Heart left ventricle (tissue), 16 donors: Measurements from ENCODE around the gene ME1. TPM values are rescaled to one million over a fixed set of nuclear protein-coding genes. Genes with fewer than 3 reads are reported as not detected.

Source experiments
- ATAC-seq, 4 donors: fragments of 200-7000 bp; cut with Tn5 transposase; one replicate each; pipeline ENCODE4 v1.9.1; 2020 to 2022; ENCODE audit warnings: moderate library complexity in 4 of 4, mild to moderate bottlenecking in 3 of 4, moderate number of reproducible peaks in 1 of 4
- DNase-seq, 5 donors: peaks; one replicate each; pipeline ENCODE4 v3.0.0-alpha.2; 2020
- H3K27ac ChIP-seq, 12 donors: fragments of 200-600 bp; sonication (generic) in 4 of 12; one replicate each; pipeline versions ENCODE4 v1.5.0 to v1.8.0; 2016 to 2022; ENCODE audit warnings: mild to moderate bottlenecking in 2 of 12
- H3K27me3 ChIP-seq, 9 donors: fragments of 200-600 bp; sonication (generic) in 2 of 9; one replicate each; pipeline versions ENCODE4 v1.5.1 to v1.8.0; 2016 to 2022; ENCODE audit warnings: mild to moderate bottlenecking in 3 of 9
- H3K36me3 ChIP-seq, 9 donors: fragments of 200-600 bp; sonication (generic) in 2 of 9; one replicate each; pipeline versions ENCODE4 v1.5.0 to v1.8.0; 2018 to 2022; ENCODE audit warnings: mild to moderate bottlenecking in 2 of 9
- H3K4me1 ChIP-seq, 12 donors: fragments of 200-600 bp; sonication (generic) in 4 of 12; one replicate each; pipeline versions ENCODE4 v1.5.0 to v1.8.0; 2016 to 2022; ENCODE audit warnings: mild to moderate bottlenecking in 3 of 12
- H3K4me3 ChIP-seq, 12 donors: fragments of 200-600 bp; sonication (generic) in 4 of 12; one replicate each; pipeline versions ENCODE4 v1.5.0 to v1.8.0; 2017 to 2022; ENCODE audit warnings: mild to moderate bottlenecking in 9 of 12, moderate library complexity in 4 of 12
- H3K9me3 ChIP-seq, 12 donors: fragments of 200-600 bp; sonication (generic) in 4 of 12; one replicate each; pipeline versions ENCODE4 v1.5.0 to v1.8.0; 2016 to 2022; ENCODE audit warnings: mild to moderate bottlenecking in 1 of 12
- CTCF ChIP-seq, 12 donors: fragments of 200-600 bp; sonication (generic) in 4 of 12; IDR thresholded peaks; one replicate each; pipeline versions ENCODE4 v1.5.0 to v1.8.0; 2018 to 2022; ENCODE audit warnings: antibody characterized with exemption in 12 of 12, mild to moderate bottlenecking in 5 of 12
- POLR2A ChIP-seq, 2 donors: fragments of 450-650 bp; IDR thresholded peaks; one replicate each; pipeline ENCODE4 v1.6.1; 2017; ENCODE audit warnings: antibody characterized with exemption in 2 of 2, mild to moderate bottlenecking in 2 of 2, moderate library complexity in 2 of 2
- WGBS, 4 donors: extraction: QIAGEN DNeasy Blood & Tissue Kit in 2 of 4; methylation state at CpG; one replicate each; pipeline versions ENCODE4 v1.1.5 to v1.1.7; 2013 to 2018; 5-methylcytosine and 5-hydroxymethylcytosine counted together
- intact Hi-C, 10 donors: fragments of 100-400 bp; cut with DNase I; formaldehyde crosslinking; loops; one replicate each; pipeline versions ENCODE4 v1.11.1 to v1.14.2; 2022
- polyA plus RNA-seq, 2 donors: library from polyadenylated mRNA; stranded (reverse); fragments of 200-250 nt; gene quantifications; one replicate each; pipeline ENCODE4 v1.2.3, GENCODE V29; 2013
- total RNA-seq, 9 donors: library from RNA; depleted of rRNA in 2 of 9; stranded (reverse); fragments of >200 nt in 2 of 9; fragmentation: NEBNext Ultra II Directional in 3 of 9; extraction: Animal tissue kit (Norgen Biotek cat#: 25700) in 3 of 9; gene quantifications; one replicate each; pipeline versions ENCODE4 v1.1.0 to v1.2.4, GENCODE V29; 2016 to 2023
- donor health status: ischemic (EF 13 %, LVEDD 7.1; RV severe dilation, severe dysfunction).
- donor health status: healthy with polysubstance abuse.
- donor health status: DM: no; HTN: yes; CAD: no.
- donor health status: DM: no; HTN: no; CAD: no.
- donor health status: ischemic (EF 25% LVEDD 6.9; RV normal size, moderate dysfunction).
- donor health status: ischemic (EF 25% LVEDD 5.7; RV mildly dilated, moderate dysfunction).
- donor health status: healthy.
- donor health status: DM: yes; HTN: yes; CAD: no.
- donor health status: ischemic (EF 35%, LVEDD 5.7; RV mildly dilated, moderate dysfunction).
- donor health status: nonischemic (EF 11% LVEDD 7.7; RV severe dilation, severe dysfunction).
- donor health status: DM: yes; HTN: yes; CAD: no.
- donor health status: PGD.
- donor health status: ischemic (EF 29% LVEDD 5.4; RV normal size, mild dysfunction).
- donor health status: nonischemic (EF 23%, LVEDD 6.1; RV moderate dilation, normal function).

Gene ME1
- total and polyA plus RNA-seq, 11 donors, result 7.0 to 28.5 (median 18.1) TPM

GRCh38 chr6:83443516-83443915 is 12.7 kb upstream of the ME1 start:
- WGBS, 4 donors, result 77 to 91% (median 85%) methylated on average over 4 of the region's 4 CpGs
- Histone ChIP-seq H3K4me3 (no peak overlapping the region), H3K36me3 (no peaks in the 10 kb centered on the region), H3K4me1 (no peaks in the 10 kb centered on the region), H3K27ac (no peak overlapping the region), H3K27me3 (no peaks in the 10 kb centered on the region), H3K9me3 (no peaks in the 10 kb centered on the region)
- no peak for ATAC-seq
- no peak for DNase-seq
- intact Hi-C loops, result no loop called here
- TF ChIP-seq POLR2A (IDR thresholded peaks at IDR 0.05) (no peak), CTCF (IDR thresholded peaks at IDR 0.05) (no peak)

- no peaks in the 10 kb centered on the region for H3K4me1 ChIP-seq
- 61 to 73% (median 62%) methylated on average over 2 of the region's 2 CpGs for WGBS, 4 donors
- TF ChIP-seq POLR2A (IDR thresholded peaks at IDR 0.05), result no peak
- TF ChIP-seq CTCF (IDR thresholded peaks at IDR 0.05), result no peak
Observed at GRCh38 chr6:83442752-83443151, 11.9 kb upstream of the ME1 start.

DNA sequence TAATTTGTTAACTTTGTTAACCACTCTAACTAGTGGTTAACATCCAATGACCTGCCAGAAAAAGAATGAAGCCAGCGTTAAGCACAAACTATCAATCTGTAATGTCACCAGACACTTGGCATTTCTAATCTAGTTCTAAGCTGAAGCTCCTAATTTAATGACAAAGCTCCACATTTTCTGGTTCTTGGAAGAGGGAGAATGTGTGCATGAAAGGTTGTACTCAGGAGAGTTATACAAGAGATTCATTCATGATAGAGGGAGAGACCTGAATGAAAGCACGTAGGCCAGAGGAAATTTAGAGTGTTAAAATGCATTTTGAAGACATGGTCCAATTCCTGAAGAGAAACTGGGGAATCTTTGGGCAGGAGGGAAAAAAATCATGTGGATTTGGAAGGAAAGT is 8.3 kb upstream of the ME1 start:
- Histone ChIP-seq H3K27me3 (no peaks in the 10 kb centered on the region), H3K9me3 (no peaks in the 10 kb centered on the region), H3K27ac (no peak overlapping the region), H3K36me3 (no peaks in the 10 kb centered on the region), H3K4me1 (peaks cover 0 to under 1% (median 0%) of the 10 kb centered on the region in 12 donors), H3K4me3 (no peak overlapping the region)
- no peak for TF ChIP-seq CTCF (IDR thresholded peaks at IDR 0.05)
- intact Hi-C loops, result no loop called here
- no peak for DNase-seq
- WGBS, 4 donors, result 62 to 71% (median 69%) methylated on average over 2 of the region's 2 CpGs
- no peak for ATAC-seq

More at GRCh38 chr6:83442752-83443151, 11.9 kb upstream of the ME1 start:
- no peaks in the 10 kb centered on the region for H3K36me3 ChIP-seq
- ATAC-seq (peak in 2 of 4 donors; percentile 26 to 31), DNase-seq (no peak)
- H3K4me3 ChIP-seq, result no peak overlapping the region
- intact Hi-C loops, result no loop called here
- peak overlapping the region in 1 of 12 donors; percentile 24 for H3K27ac ChIP-seq
- no peaks in the 10 kb centered on the region for H3K27me3 ChIP-seq
- no peaks in the 10 kb centered on the region for H3K9me3 ChIP-seq

DNA sequence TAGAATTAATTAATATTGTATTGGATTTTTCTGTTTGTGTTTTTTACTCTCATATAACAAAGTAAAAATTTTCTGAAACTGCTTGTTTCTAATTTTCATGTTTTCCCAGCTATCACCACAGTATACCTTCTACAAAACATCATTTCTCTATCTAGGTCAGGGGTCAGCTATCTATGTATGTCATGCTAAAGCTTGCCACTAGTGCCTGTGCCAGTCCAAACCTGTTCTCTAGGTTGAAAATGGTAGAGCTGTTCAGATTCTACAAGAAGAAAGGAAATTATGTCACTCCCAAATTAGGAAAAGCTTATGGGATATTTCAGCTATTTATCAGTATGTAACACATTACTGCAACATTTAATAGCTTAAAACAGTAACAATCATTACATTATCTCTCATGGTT is 5.8 kb upstream of the ME1 start:
- Histone ChIP-seq H3K4me1 (peaks cover 0 to 6% (median 0%) of the 10 kb centered on the region in 12 donors), H3K9me3 (no peaks in the 10 kb centered on the region), H3K36me3 (no peaks in the 10 kb centered on the region), H3K27me3 (no peaks in the 10 kb centered on the region), H3K4me3 (no peak overlapping the region), H3K27ac (no peak overlapping the region)
- ATAC-seq (no peak), DNase-seq (no peak)
- no peak for TF ChIP-seq CTCF (IDR thresholded peaks at IDR 0.05)
- no peak for TF ChIP-seq POLR2A (IDR thresholded peaks at IDR 0.05)
- intact Hi-C loops, result no loop called here
